PFSK-1 (cell line): Measurements from ENCODE around the gene CABP7.

Source experiments
- FOXP2 ChIP-seq: optimal IDR thresholded peaks from 2 replicates; pipeline ENCODE3; 2011; ENCODE audit warnings: borderline replicate concordance, control low read depth, inconsistent platforms; ENCODE audit not compliant: insufficient read depth; ENCODE audit errors: extremely low read length, extremely low read depth
- POLR2AphosphoS5 ChIP-seq: IDR thresholded peaks from 2 replicates; pipeline ENCODE4 v1.6.1; 2012; ENCODE audit warnings: low read depth, mild to moderate bottlenecking, control low read depth, low read length, moderate library complexity
- SIN3A ChIP-seq: IDR thresholded peaks from 2 replicates; pipeline ENCODE4 v1.6.1; 2012; ENCODE audit warnings: mild to moderate bottlenecking, low read length, moderate library complexity, borderline replicate concordance; ENCODE audit not compliant: insufficient read depth
- TAF1 ChIP-seq: IDR thresholded peaks from 2 replicates; pipeline ENCODE4 v1.6.1; 2012; ENCODE audit warnings: low read length, control low read depth, borderline replicate concordance; ENCODE audit not compliant: insufficient read depth
- TF ChIP-seq, protein P1 (sequence below), 2 experiments: IDR thresholded peaks; 2 replicates each; pipeline versions ENCODE4 v1.6.1 to v1.8.0; 2011 to 2012; ENCODE audit warnings: low read depth in 2 of 2, low read length in 2 of 2, control low read depth in 1 of 2, inconsistent platforms in 1 of 2, mild to moderate bottlenecking in 1 of 2, moderate library complexity in 1 of 2; ENCODE audit not compliant: insufficient read depth in 1 of 2

Gene CABP7

GRCh38 chr22:29722151-29722550 is 2.3 kb downstream of the CABP7 start:
- TF ChIP-seq, protein P1, sequence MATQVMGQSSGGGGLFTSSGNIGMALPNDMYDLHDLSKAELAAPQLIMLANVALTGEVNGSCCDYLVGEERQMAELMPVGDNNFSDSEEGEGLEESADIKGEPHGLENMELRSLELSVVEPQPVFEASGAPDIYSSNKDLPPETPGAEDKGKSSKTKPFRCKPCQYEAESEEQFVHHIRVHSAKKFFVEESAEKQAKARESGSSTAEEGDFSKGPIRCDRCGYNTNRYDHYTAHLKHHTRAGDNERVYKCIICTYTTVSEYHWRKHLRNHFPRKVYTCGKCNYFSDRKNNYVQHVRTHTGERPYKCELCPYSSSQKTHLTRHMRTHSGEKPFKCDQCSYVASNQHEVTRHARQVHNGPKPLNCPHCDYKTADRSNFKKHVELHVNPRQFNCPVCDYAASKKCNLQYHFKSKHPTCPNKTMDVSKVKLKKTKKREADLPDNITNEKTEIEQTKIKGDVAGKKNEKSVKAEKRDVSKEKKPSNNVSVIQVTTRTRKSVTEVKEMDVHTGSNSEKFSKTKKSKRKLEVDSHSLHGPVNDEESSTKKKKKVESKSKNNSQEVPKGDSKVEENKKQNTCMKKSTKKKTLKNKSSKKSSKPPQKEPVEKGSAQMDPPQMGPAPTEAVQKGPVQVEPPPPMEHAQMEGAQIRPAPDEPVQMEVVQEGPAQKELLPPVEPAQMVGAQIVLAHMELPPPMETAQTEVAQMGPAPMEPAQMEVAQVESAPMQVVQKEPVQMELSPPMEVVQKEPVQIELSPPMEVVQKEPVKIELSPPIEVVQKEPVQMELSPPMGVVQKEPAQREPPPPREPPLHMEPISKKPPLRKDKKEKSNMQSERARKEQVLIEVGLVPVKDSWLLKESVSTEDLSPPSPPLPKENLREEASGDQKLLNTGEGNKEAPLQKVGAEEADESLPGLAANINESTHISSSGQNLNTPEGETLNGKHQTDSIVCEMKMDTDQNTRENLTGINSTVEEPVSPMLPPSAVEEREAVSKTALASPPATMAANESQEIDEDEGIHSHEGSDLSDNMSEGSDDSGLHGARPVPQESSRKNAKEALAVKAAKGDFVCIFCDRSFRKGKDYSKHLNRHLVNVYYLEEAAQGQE (IDR thresholded peaks at IDR 0.05; ENCODE audit: insufficient read depth in 1 of 2, low read depth in 2 of 2, low read length in 2 of 2) = no peak
- TF ChIP-seq FOXP2 (no peak), SIN3A (no peak), POLR2AphosphoS5 (no peak), TAF1 (no peak)

- TF ChIP-seq TAF1 (no peak), POLR2AphosphoS5 (no peak), FOXP2 (no peak), SIN3A (no peak)
- TF ChIP-seq, protein P1 (IDR thresholded peaks at IDR 0.05; ENCODE audit: insufficient read depth in 1 of 2, low read depth in 2 of 2, low read length in 2 of 2) = no peak
These were observed 2.8 kb downstream of the CABP7 start for GRCh38 chr22:29722587-29722986.

DNA sequence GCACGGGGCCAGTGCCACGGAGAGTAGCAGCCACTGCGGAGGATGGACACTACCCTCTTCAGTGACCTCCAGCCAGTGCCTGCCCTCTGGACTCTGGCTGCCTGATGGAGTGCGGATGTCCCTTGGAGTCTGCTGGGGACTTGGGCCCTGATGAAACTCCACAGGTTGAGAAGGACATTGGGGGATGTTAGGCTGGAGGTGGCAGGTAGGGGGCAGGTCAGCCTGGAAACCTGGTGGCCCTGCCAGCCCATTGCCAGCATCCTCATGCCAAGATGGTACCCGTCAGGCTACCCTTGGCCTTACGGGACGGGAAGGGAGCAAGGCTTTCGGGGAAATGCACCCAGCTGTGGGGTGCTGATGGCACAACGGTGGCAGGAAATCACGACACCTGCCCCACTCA is 4.0 kb downstream of the CABP7 start:
- TF ChIP-seq FOXP2 = no peak
- TF ChIP-seq, protein P1 (IDR thresholded peaks at IDR 0.05; ENCODE audit: insufficient read depth in 1 of 2, low read depth in 2 of 2, low read length in 2 of 2) = no peak
- no peak for TF ChIP-seq TAF1
- no peak for TF ChIP-seq POLR2AphosphoS5

DNA sequence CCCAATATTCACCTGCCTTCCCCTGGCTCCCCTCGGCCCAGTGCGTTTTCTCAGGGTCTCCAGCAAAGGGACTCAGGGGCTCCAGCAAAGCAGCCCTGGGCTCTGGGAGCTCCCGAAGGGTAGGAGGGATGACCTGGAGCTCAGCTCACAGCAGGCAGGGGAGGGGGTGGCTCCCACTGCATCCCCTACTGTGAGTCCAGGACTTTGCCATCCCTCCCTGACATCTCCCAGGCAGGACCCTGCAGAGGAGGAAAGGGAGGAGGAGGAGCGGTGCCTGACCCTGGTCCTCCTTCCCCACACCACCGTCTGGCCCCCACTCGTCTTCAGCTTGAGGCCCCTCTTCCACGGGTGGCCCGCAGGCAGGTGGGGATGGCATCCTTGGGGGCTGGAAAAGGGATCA is 5.0 kb downstream of the CABP7 start:
- no peak for TF ChIP-seq POLR2AphosphoS5
- TF ChIP-seq FOXP2 = no peak
- no peak for TF ChIP-seq TAF1
- TF ChIP-seq, protein P1 (IDR thresholded peaks at IDR 0.05; ENCODE audit: insufficient read depth in 1 of 2, low read depth in 2 of 2, low read length in 2 of 2) = no peak
- TF ChIP-seq SIN3A = no peak

DNA sequence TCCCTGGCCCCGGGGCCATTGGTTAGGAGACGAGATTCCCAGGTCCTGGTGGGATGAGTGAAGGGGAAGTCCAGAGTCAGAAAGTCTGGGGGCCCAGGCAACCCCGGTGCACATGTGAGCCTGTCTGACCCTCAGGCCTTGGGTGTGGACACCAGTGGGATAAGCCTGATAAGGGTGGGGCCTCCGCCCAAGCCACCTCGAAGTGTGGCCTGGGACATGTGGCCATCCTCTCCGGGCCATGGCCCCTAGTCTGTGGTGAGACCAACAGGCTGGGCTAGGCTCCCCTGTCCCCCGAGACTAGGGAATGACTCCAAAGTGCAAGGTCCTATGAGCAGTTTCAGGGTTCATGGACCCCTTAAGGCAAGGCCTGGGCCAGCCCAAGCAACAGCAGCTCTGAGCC is 6.3 kb downstream of the CABP7 start:
- TF ChIP-seq SIN3A (no peak), TAF1 (no peak), FOXP2 (no peak), POLR2AphosphoS5 (no peak)
- TF ChIP-seq, protein P1 (IDR thresholded peaks at IDR 0.05; ENCODE audit: insufficient read depth in 1 of 2, low read depth in 2 of 2, low read length in 2 of 2) = no peak
